D341Med (cell line): ENCODE data around the gene TGFA.

Experiments used
- DNase-seq: peaks from one replicate; pipeline ENCODE4 v3.0.0; 2012; ENCODE audit warnings: low spot score

The TGFA gene

DNA sequence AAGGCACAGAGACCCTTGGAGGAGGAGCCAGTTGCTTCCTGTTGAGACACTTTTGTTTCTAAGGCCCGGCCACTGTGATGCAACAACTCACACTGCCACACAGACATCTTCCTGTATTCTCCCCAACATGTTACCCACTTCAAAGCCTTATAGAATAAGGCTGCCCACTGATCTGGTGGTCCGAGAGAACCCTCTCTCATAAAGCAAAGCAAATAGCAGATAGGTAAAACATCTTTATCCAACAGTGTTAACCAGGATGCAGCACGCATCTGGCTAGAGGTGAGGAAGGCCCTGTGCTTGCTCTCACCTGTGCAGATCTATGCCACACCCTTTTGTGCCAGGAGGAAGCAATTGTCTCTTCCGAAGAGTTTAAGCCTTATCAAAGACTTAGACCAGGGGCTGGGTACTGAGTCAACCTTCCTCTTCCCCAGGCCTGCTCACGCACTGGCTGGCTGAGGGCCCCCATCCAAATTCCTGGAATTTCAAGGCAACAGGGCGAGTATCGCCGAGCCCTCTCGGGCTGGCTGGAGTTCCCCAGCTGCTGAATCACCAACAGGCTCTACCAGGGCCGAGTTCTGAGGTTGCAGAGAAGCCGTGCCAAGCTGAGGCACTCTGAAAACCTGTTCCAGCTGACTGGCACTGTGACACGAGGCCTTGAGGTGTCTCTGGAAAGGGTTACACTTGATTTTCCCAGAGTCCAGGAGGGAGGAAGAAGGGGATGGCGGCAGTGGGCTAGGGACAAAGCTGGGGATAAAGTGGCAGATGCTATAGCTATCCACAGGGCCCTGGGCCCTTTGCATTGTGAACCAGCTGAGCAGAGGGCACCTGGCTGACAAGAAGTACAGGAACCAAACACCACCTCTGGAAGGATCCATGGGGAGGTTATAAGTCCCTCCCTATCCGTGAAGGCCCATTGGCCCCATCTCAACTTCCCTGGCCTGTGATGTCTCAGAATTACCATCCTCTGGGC, 29.3 kb downstream of the TGFA start:
- no peak for DNase-seq

DNA sequence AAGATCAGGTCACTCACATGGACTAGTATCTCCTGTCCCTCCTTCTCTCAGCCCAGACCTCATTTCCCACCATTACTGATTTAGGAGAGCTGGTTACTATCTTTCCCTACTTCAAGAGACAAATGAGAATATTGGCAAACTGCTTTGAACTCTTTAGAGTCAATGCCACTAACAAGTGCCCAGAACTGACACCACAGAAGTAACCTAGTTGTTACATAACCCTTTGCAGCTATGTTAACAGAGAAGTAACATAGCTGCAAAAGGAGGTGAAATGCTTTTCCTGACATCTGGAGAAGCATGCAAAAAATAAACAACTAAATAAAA, 30.0 kb downstream of the TGFA start:
- no peak for DNase-seq

DNA sequence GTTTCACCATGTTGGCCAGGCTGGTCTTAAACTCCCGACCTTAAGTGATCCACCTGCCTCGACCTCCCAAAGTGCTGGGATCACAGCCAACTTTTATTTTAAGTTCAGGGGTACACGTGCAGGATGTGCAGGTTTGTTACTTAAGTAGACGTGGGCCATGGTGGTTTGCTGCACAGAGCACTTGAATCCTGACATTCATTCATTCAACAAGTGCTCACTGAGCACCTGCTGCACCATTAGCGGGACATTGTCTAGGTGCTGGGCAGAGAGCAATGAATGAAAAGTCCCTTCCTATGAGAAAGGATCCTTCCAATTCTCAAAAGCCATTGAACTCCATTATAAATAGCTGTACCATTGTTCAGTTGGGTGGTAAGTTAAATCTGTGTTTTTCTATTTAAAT, 31.0 kb downstream of the TGFA start:
- no peak for DNase-seq

DNA sequence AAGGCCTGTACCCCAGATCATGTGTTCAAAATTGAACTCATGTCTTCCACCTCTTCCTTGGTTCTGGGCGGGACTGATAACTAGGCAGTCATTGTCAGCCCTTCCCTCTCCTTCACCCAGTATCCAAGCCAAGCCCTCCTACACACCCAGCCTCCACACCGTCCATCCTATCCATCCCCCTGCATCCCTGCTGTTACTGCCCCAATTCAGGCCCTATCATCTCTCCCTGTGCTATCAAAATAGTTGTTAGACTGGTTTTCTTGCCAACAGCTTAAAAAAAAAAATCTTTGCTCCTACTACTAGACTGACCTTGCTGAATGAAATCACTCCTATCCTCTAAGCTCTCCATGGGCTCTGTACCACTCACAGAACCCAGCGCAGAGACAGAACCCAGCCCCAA, 32.8 kb downstream of the TGFA start:
- no peak for DNase-seq

DNA sequence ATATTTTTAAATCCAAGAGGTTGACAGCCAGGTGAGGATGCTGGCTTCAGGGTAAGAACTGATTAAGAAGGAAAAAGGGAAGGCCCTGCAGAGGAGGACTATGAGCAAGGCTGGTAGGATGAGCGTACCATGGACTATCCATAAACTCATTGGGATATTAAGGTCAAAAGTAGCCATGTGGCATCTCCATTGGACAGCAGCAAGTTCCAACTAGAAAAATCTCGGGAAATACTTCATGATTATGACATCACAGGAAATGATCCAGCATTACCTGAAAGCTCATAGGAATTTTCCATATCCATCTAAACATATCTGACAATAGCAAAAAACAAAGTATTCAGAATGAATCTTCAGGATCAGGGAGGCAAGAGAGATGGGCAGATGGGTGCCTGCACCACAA, 34.2 kb downstream of the TGFA start:
- DNase-seq: no peak

DNA sequence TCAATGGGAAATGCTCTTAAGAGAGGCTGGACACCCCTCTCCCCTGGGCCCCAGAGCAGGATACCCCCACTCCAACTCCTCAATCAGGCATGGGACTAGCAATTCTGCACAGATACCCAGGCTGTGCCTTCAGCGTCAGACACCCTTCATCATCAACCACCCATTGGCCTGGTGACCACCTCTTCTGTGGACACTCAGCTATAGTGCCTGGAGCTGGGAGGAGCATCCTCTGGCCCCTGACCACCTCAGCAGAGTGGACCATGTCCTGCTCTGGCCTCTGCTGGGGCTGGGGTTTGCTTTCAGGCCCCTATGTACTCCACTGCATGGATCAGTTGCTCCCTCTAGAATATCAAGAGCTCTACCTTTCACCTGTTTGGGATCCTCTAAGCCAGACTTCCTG, 35.1 kb downstream of the TGFA start:
- no peak for DNase-seq

DNA sequence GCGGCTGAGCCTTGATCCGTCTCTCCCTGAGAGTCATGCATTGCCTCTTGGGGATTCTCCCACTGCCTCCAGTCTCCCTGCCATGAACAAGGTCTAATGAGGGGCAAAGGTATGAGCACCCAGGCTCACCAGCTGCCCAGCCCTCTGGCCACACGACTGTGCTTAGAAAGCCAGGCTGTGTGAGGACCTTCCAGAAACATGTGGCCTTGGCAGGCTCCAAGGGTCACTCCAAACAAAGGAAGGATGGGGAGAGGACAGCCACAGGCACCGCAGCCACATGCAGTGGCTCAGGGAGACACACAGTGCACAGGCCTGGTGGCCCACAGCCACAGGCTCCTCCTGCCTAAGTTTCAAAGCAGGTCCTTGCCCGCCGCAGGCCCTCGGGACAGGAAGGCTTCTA, 35.8 kb downstream of the TGFA start:
- no peak for DNase-seq

DNA sequence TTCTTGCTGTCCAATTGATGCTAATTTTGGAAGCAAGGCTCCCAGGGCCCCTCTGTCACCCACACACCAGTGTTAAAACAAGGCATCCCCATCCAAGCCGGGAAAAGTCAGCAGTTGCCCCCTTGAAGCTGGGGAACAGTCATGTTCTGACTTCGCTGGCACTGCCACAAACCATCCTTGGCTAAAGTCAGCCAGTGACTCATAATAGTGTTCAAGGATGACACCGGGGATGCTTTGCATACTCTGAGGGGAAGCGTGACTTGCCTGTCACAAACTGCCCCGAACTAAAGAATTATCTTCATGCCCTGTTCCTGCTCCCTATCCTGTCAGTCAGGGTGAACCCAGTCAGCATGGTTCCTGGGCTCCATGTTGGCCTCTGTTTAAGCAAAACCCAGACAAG, 37.0 kb downstream of the TGFA start:
- no peak for DNase-seq

DNA sequence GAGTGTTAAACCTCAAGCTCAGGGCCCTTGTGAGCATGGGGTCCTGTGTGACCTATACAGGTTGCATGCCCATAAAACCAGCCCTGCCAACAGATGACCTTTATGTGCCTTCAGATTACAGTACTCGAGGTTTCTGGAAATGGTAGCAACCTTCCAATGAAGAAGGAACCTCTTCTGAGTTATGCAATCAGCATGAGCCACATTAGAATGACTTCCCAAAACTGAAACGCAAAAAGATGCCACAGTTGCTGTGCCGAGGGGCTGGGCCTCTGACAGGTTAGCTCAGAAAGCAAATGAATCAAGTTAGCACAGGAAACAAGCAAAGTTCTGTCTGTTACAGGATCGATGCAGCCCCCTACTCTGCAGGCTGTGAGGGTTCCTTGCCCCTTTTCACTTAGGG, 37.7 kb downstream of the TGFA start:
- no peak for DNase-seq

DNA sequence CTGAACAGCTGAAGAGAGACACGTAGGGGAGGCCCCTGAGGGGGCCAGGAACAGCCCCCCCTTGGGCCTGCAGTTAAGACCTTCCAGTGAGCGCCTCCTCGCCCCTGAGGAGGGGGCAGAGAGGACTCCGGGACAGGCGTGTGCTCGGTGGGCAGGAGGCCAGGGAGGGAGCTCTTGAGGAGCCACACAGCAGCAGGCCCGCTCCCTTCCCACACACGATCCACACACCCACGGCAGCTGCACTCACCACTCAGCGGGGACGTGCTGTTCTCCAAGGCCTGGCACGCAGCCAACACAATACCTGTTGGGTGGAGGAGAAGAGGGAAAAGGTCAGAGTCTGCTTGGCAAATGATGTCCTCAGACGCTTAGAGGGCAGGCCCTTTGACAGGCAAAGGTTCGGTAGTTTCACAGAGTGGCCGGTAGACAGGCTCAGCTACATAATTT, 39.0 kb downstream of the TGFA start:
- no peak for DNase-seq

DNA sequence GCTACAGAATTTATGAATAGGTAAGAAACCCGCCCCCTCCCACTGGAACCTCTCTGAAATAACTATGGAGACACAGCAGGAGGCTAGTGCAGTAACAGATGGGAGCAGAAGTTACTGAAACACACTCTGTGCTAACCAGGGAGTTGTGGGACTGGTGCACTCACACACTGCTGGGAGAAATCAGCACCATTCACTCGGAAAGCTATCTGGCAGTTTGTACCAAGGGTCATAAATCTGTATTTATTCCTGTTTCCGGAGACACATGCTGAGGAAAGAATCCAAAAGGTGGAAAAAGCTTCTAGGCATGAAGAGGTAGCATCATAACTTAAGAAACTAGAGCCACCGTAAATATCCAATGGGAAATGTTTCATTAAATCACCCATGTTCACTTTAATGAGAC, 39.9 kb downstream of the TGFA start:
- no peak for DNase-seq

DNA sequence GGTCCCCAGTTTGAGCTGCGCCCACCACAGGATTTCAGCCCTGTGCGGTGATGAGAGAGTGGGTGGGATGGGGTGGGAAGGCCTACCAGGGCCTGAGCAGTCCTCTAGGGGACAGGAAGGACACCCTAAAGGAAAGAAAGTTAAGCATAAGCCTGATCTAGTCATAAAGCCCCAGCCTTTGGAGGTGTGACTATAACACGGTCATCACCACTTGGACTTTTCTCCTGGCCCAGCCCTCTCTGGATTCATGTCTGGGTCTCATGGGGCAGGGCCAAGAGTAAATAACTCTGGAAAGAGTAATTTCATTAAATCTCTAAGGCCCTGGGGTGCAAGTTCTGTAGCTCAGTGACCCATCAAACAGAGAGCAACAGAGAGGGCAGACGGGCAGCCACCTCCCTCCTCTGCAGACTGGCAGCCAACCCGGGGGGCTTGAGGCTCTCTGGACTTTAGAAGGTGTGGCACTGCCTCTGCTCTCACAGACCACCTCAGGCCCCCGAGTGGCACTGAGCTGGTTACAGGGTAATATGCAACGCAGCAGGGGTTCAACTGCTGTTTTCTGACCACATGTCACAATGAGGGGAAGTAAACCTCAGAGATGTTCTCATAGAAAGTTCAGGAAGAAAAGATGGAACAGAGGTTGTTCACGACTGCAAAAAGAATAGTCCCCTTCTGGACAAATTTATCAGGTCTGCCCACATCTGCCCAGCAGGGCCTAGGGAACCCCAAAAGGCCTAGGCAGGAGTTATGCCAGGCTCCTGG, 41.5 kb downstream of the TGFA start:
- DNase-seq: no peak

DNA sequence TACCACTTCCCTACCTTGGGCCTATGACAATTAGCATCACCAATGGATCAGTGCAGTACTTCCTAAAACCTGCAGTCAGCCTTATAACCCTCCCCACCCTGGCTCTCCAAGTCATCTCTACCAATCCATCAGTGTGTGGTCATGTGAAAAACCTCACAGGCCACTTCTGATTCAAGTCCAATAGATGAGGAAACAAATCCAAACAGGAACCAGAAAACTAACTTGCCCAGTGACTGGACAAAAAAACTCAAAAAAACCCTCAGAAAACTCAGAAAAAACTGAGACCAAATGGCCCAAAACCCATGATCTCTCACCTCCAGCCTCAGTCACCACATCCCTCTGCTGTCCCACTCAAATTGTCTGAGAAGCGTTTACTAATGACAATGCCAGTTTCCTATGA, 43.3 kb downstream of the TGFA start:
- no peak for DNase-seq

DNA sequence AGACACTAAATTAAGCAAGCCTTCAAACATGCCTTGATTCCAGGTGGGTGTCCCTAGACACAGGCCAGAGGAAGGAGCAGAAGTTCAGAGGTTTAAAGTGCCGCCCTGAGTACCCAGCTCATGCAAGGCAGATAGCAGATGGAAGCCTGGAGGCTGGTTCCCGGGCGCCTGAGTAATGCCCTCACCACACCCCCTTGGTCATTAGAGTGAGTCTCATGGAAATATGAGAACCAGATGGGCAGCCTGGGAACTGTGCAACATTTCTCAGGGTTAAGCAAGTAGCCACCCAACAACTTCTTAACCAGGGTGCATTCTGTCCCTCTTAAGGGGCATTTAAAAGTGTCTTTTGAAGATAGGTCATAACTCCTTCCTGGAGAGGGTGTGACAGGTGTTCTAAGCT, 44.1 kb downstream of the TGFA start:
- DNase-seq: no peak

DNA sequence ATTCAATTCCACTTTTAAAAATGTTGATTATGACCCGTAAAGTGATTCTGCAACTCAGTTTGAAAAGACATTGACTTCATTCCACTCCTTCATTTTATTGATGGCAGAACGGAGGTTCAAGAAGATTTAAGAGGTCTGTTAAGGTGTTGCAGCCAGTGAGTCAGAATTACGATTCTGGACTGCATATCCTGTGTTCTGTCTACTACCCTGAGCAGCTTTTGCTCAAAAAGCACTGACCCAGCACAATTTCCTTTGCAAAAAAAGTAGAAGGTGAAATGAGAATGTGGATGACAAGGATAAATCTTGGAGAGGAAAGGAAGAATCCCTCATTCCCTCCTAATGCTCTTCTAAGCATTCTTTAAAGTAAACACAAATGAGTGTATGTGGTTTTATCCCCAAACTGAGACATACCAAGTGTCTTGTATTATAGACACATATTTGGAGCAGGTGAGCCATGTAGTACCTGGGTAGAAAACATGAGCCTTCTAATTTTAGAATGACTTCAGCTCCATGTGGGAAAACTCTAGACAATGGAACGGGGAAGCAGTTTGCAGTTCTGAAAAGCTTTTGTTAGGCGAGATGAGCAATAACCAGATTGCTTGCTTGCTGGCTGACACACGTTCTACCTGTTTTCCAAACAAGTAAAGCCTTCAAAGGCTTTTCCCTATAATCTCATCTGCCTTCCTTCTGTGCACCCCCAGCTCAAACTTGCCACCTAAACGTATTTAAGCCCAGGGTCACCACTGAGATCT, 44.7 kb downstream of the TGFA start:
- no peak for DNase-seq

DNA sequence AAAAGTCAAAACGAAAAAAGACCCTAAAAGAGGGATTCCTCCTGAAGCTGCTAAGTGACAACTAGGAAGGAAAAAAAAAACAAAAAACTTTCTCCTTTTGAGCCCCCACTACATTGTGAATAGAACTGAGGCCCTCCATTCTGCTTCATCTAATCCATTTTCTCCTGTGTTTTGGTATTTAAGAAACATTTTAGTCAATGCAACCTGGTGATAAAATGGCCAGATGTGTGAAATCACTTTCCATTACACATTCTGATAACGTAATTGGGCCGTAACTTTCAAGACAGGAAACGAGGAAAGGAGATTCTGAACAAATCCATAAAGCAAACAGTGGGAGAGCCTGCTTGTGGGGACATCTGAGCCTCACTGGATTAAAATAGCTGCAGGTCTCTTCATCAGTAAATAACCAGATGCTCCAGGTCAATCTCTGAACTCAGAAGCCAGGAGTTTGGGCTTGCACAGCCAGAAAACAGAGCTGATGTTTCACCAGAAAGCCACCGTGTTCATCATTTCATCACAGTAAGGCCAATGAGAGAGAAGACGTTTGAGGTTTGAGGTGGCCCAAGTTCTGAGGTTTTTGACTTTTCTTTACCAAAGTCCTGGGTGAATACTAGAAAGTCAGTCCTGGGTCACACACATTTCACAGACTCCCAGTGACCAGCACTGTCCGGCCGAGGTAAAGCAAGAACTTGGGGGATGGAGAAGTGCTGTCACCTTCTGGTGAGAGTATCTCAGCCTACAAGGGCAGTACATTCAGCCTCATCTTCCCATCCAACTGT, 47.8 kb downstream of the TGFA start:
- DNase-seq: no peak

DNA sequence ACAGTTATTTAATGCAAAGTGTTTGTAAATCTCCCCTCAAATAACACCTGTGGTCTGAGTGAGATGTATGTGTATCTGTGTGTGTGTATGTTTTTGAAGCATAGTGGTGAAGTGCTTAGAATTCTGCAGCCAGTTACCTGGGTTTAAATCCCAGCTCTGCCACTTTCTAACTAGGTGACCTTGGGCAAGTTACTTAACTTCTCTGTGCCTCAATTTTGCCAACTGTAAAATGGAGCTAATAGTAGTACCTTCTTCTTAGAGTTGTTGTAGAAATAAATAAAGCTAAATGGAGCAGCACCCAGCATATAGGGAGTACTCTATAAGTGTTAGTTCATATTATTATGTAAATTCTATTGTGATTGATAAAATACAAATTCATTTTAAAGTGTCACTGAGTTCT, 48.9 kb downstream of the TGFA start:
- no peak for DNase-seq

DNA sequence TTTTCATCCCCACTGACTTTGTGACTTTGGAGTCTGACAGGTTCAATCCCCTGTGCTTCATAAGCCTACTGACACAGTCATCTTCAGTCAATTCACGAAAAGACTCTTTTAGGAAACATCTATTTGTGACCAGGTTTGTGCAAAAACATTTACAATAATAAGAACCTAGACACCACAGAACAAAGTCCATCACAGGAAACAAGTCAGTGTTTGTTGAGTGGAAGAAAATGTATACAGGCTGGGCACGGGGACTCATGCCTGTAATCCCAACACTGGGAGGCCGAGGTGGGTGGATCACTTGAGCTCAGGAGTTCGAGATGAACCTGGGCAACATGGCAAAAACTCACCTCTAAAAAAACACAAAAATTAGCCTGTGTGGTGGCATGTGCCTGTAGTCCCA, 49.7 kb downstream of the TGFA start:
- DNase-seq: no peak

DNA sequence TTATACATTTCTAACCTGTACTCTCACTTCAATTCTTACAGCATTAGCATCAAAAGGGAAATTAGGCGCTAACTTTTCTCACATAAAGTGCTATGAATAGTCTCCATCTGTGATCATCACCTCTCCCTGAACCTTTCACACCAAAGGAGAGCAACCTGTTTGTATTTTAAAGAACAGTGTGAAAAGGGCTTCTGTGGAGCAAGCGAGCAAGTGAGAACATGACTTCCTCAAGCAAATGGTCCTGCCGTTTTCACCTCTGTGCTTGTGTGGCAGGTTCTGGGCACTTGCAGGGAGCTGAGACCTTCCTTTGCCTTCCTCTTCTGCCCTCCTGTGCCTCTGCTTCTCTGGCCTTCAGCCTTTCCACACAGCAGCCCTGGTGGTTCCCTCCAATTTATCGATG, 51.9 kb downstream of the TGFA start:
- DNase-seq: no peak

DNA sequence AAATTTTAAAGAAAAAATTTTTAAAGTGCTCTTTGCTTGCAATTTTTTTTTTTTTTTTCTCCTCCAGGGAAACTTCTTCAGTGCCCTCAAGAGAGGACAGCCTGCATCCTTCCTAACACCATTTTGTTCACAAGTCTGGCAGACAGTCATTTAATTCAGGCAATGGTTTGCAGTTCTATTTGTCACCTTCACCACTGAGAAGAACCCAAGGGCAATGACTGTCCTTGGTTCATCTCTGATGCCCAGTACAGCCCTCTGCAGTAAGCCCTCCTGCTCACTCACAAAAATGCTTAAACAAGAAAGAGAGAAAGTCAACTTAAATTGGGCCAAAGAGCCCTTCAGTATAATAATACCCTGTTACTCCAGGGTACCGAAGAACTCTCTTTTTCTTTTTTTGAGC, 52.4 kb downstream of the TGFA start:
- DNase-seq: no peak

DNA sequence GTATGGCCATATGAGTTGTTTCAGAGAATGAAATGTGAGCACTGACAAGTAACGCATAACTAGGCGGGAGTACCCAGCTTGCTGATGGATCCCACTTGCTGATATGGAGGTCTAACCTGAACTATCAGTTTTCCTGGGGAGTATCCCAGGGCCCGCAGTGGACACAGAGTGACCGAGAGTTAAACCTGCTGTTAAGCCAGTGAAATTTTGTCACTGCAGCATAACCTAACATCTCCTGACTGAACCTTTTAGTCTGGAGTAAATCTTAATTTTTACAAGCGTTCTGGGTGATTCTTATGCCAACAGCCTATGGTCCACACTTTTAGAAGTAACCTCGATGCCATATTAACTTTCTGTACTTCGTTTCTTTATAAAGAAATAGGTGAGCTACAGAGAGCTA, 54.4 kb downstream of the TGFA start:
- no peak for DNase-seq

DNA sequence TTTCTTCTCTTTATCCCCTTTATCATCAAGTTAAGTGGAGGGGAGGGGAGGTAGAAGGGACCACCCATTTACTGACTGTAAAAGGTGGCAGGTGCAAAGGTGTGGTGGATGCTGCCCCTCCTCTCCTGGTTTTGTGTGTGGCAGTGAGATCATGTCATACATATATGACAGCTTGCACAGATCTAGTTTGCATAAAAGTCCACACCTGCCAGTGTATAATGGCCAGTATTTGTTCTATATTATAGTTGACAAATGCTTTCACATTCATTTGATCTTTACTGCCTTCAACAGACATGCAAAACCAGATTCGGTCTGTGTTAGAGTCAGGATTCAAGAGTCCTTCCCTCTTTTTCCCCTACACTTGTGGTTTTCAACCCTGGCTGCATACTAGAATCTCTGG, 55.1 kb downstream of the TGFA start:
- no peak for DNase-seq
